Activated CD8-positive, alpha-beta T cell treated with anti-CD3 and anti-CD28 coated beads for 36 hours (primary cell): ENCODE data around the gene TERT. TPM values are rescaled to one million over a fixed set of nuclear protein-coding genes. Genes with fewer than 3 reads are reported as not detected.

Experiments
- ATAC-seq: fragments of 200-7000 bp; cut with Tn5 transposase; one replicate; pipeline ENCODE4 v1.10.0; 2021; ENCODE audit warnings: mild to moderate bottlenecking, moderate library complexity
- CTCF ChIA-PET: fragments of 350-600 bp; sonication (Branson Sonifier 250); formaldehyde crosslinking; loops from one replicate; lab custom pipeline; 2021; ENCODE audit warnings: antibody characterized with exemption; lab: Charles Lee
- POLR2A ChIA-PET: fragments of 350-600 bp; sonication (Branson Sonifier 250); formaldehyde crosslinking; loops from one replicate; lab custom pipeline; 2021; ENCODE audit warnings: antibody characterized with exemption; lab: Charles Lee
- DNase-seq: peaks from one replicate; pipeline ENCODE4 v3.0.0-alpha.2; 2020
- H3K27ac Mint-ChIP-seq: one replicate; pipeline ENCODE4 v1.8.0; 2021; ENCODE audit warnings: mild to moderate bottlenecking, mixed read lengths
- H3K27me3 Mint-ChIP-seq: one replicate; pipeline ENCODE4 v1.8.0; 2021; ENCODE audit warnings: mixed read lengths
- H3K36me3 Mint-ChIP-seq: one replicate; pipeline ENCODE4 v1.8.0; 2021; ENCODE audit warnings: low read depth, mixed read lengths
- H3K4me1 Mint-ChIP-seq: one replicate; pipeline ENCODE4 v1.8.0; 2021; ENCODE audit warnings: low read depth, mixed read lengths
- H3K4me3 Mint-ChIP-seq: one replicate; pipeline ENCODE4 v1.8.0; 2021; ENCODE audit warnings: mild to moderate bottlenecking, moderate library complexity, mixed read lengths
- H3K9me3 Mint-ChIP-seq: one replicate; pipeline ENCODE4 v1.8.0; 2021; ENCODE audit warnings: mixed read lengths
- CTCF ChIP-seq: fragments of 200-600 bp; IDR thresholded peaks from one replicate; pipeline ENCODE4 v1.8.0; 2022; ENCODE audit warnings: antibody characterized with exemption, mild to moderate bottlenecking
- intact Hi-C: fragments of 100-400 bp; cut with micrococcal nuclease; formaldehyde crosslinking; loops from one replicate; pipeline ENCODE4 v1.10.0; 2022
- total RNA-seq, 2 experiments: library from RNA; stranded (reverse); gene quantifications; one replicate each; pipeline ENCODE4 v1.2.3, GENCODE V29; 2021

Gene TERT
- total RNA-seq, 2 experiments from 2014 or later = 12.5 to 12.7 TPM

GRCh38 chr5:1206521-1207412 is 88.1 kb downstream of the TERT start:
- CTCF ChIA-PET = no interaction called here

GRCh38 chr5:1205255-1206180 is 89.3 kb downstream of the TERT start:
- ChIA-PET POLR2A (no interaction called here), CTCF (no interaction called here)
- TF ChIP-seq CTCF = no peak
- DNase-seq = no peak
- no peaks in the 10 kb centered on the region for H3K9me3 Mint-ChIP-seq
- no peaks in the 10 kb centered on the region for H3K36me3 Mint-ChIP-seq
- no peak overlapping the region for H3K27ac Mint-ChIP-seq
- no peak overlapping the region for H3K4me3 Mint-ChIP-seq
- intact Hi-C loops = no loop called here
- no peaks in the 10 kb centered on the region for H3K4me1 Mint-ChIP-seq
- no peaks in the 10 kb centered on the region for H3K27me3 Mint-ChIP-seq
- no peak for ATAC-seq

More at GRCh38 chr5:1206521-1207412, 88.1 kb downstream of the TERT start:
- intact Hi-C loops = no loop called here
- no peak for ATAC-seq
- TF ChIP-seq CTCF = no peak
- POLR2A ChIA-PET = no interaction called here
- Mint-ChIP-seq H3K36me3 (no peaks in the 10 kb centered on the region), H3K27ac (no peak overlapping the region), H3K9me3 (no peaks in the 10 kb centered on the region), H3K27me3 (no peaks in the 10 kb centered on the region), H3K4me3 (no peak overlapping the region), H3K4me1 (no peaks in the 10 kb centered on the region)
- DNase-seq = no peak

- Mint-ChIP-seq H3K9me3 (no peaks in the 10 kb centered on the region), H3K4me3 (no peak overlapping the region), H3K27ac (no peak overlapping the region), H3K4me1 (no peaks in the 10 kb centered on the region), H3K36me3 (no peaks in the 10 kb centered on the region), H3K27me3 (no peaks in the 10 kb centered on the region)
- no peak for DNase-seq
- POLR2A ChIA-PET = no interaction called here
- no peak for TF ChIP-seq CTCF
- CTCF ChIA-PET = no interaction called here
- ATAC-seq = no peak
- intact Hi-C loops = no loop called here
These were observed 90.1 kb downstream of the TERT start for GRCh38 chr5:1204693-1205242.

GRCh38 chr5:1203968-1204692 is 90.7 kb downstream of the TERT start:
- ATAC-seq (no peak), DNase-seq (no peak)
- Mint-ChIP-seq H3K36me3 (no peaks in the 10 kb centered on the region), H3K4me1 (no peaks in the 10 kb centered on the region), H3K27ac (no peak overlapping the region), H3K4me3 (no peak overlapping the region), H3K9me3 (no peaks in the 10 kb centered on the region), H3K27me3 (no peaks in the 10 kb centered on the region)
- CTCF ChIA-PET = no interaction called here
- POLR2A ChIA-PET = no interaction called here
- no peak for TF ChIP-seq CTCF
- intact Hi-C loops = no loop called here
